Ectodermal cell (in vitro differentiated cells): Measurements from ENCODE around the gene MEF2A.
A peak's percentile ranks its signal among the peaks of the same experiment; 100 is the strongest.

ENCODE experiments used
- H3K27ac ChIP-seq: 2 replicates; pipeline ENCODE4 v1.7.0; 2013; ENCODE audit warnings: mild to moderate bottlenecking, low read depth, low read length; ENCODE audit not compliant: insufficient read depth, poor library complexity, severe bottlenecking
- H3K27me3 ChIP-seq: 2 replicates; pipeline ENCODE4 v1.7.0; 2013; ENCODE audit warnings: mild to moderate bottlenecking, low read length; ENCODE audit not compliant: insufficient read depth, control insufficient read depth, poor library complexity, severe bottlenecking
- H3K36me3 ChIP-seq: one replicate; pipeline ENCODE4 v1.7.0; 2013; ENCODE audit warnings: low read length; ENCODE audit not compliant: control insufficient read depth, insufficient read depth
- H3K4me1 ChIP-seq: one replicate; pipeline ENCODE4 v1.7.0; 2013; ENCODE audit warnings: low read length; ENCODE audit not compliant: control insufficient read depth, insufficient read depth
- H3K4me3 ChIP-seq: 2 replicates; pipeline ENCODE4 v1.7.0; 2013; ENCODE audit warnings: low read depth, low read length, control low read depth; ENCODE audit not compliant: insufficient read depth
- H3K9me3 ChIP-seq: 2 replicates; pipeline ENCODE4 v1.7.0; 2013; ENCODE audit warnings: mild to moderate bottlenecking, low read length, moderate library complexity; ENCODE audit not compliant: control insufficient read depth
- WGBS, 2 experiments: methylation state at CpG; one replicate each; pipeline ENCODE4 v1.1.7; 2013; ENCODE audit warnings: missing lambda C conversion rate in 2 of 2; 5-methylcytosine and 5-hydroxymethylcytosine counted together

MEF2A gene

DNA sequence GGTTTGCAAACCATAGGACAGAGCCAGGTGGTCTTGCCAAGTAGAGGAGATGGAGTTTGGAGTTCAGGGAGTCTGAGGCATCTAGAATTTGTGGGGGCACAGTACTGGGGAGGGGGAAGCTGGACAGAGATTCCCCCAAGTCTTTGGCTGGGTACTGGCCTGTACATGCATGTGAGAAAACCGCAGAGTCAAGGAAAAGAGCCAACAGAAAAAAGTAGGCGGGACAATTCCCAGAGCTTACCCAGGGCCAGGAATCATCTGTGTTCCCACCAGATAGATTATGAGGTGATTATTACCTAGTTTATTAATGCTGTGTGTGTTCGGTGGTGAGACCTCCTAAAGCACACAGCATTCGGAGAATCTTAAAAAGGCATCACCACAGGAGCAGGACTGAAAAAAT, 156.1 kb downstream of the MEF2A start:
- Histone ChIP-seq H3K27me3 (no peaks in the 10 kb centered on the region), H3K27ac (no peak overlapping the region), H3K9me3 (no peaks in the 10 kb centered on the region), H3K4me3 (no peak overlapping the region), H3K36me3 (no peaks in the 10 kb centered on the region), H3K4me1 (no peaks in the 10 kb centered on the region)
- WGBS, 2 experiments: 89 to 95% methylated on average over 4 of the region's 4 CpGs

DNA sequence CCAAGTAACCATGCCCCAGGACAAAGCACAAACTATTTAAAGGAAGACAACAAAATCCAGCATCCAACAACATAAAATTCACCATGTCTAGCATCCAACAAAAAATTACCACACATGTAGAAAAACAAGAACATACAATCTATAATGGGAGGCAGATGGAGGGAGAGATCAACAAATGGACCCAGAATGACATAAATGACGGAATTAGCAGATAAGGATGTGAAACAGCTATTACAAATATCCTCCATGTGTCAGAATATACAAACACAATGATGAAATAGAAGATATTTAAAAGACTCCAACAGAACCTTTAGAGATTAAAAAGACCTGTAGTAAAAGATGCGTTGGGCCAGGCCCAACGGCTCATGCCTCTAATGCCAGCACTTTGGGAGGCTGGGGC, 156.6 kb downstream of the MEF2A start:
- H3K27me3 ChIP-seq: no peaks in the 10 kb centered on the region
- H3K4me1 ChIP-seq: no peaks in the 10 kb centered on the region
- H3K9me3 ChIP-seq: no peaks in the 10 kb centered on the region
- H3K27ac ChIP-seq: no peak overlapping the region
- H3K36me3 ChIP-seq: no peaks in the 10 kb centered on the region
- no peak overlapping the region for H3K4me3 ChIP-seq
- WGBS, 2 experiments: 92% methylated on average over 2 to 3 of the region's 3 CpGs

- H3K36me3 ChIP-seq: peaks cover 12% of the 10 kb centered on the region
- 80 to 81% methylated on average over 7 of the region's 7 CpGs for WGBS, 2 experiments
- no peaks in the 10 kb centered on the region for H3K9me3 ChIP-seq
- H3K27ac ChIP-seq: no peak overlapping the region
- H3K27me3 ChIP-seq: peaks cover 4% of the 10 kb centered on the region
- H3K4me1 ChIP-seq: peaks cover 1% of the 10 kb centered on the region
- no peak overlapping the region for H3K4me3 ChIP-seq
Measured at GRCh38 chr15:99726333-99726732, 160.5 kb downstream of the MEF2A start.

- Histone ChIP-seq H3K27me3 (peaks cover 14% of the 10 kb centered on the region), H3K4me1 (peaks cover 8% of the 10 kb centered on the region), H3K4me3 (no peak overlapping the region), H3K36me3 (peaks cover 12% of the 10 kb centered on the region), H3K27ac (no peak overlapping the region), H3K9me3 (no peaks in the 10 kb centered on the region)
- WGBS, 2 experiments: 97 to 100% methylated on average over 1 of the region's 1 CpG
Measured at GRCh38 chr15:99727330-99727729, 161.5 kb downstream of the MEF2A start.

DNA sequence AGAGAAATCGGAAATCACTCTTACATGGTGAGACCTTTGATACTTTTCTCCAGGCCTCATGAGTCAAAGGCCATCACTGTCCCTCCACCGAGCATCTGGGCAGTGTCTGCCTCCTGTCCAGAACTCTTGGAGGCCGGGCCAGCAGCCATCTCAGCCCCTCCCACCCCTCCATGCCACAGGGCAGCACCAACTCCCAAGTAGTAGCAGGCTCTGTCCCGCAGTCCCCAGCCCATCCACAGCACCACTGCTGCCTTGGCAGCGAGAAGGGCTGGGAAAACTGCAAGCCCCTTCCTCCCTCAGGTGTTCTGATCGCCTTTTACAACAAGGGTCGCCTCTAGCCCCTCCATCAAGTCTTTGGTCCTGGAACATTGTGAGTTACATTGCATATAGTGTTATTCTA, 161.9 kb downstream of the MEF2A start:
- H3K36me3 ChIP-seq: peaks cover 12% of the 10 kb centered on the region
- H3K4me1 ChIP-seq: peaks cover 8% of the 10 kb centered on the region
- no peak overlapping the region for H3K4me3 ChIP-seq
- H3K9me3 ChIP-seq: no peaks in the 10 kb centered on the region
- H3K27ac ChIP-seq: no peak overlapping the region
- WGBS, 2 experiments: 78 to 82% methylated on average over 7 of the region's 7 CpGs
- H3K27me3 ChIP-seq: peaks cover 18% of the 10 kb centered on the region

- Histone ChIP-seq H3K27ac (no peak overlapping the region), H3K9me3 (no peaks in the 10 kb centered on the region), H3K4me3 (no peak overlapping the region), H3K36me3 (peaks cover 12% of the 10 kb centered on the region), H3K4me1 (peaks cover 8% of the 10 kb centered on the region), H3K27me3 (peaks cover 19% of the 10 kb centered on the region)
- WGBS, 2 experiments: 93 to 95% methylated on average over 6 of the region's 6 CpGs
Measured at GRCh38 chr15:99728916-99729315, 163.1 kb downstream of the MEF2A start.

GRCh38 chr15:99729327-99729726, 163.5 kb downstream of the MEF2A start:
- H3K4me3 ChIP-seq: no peak overlapping the region
- H3K27me3 ChIP-seq: peaks cover 19% of the 10 kb centered on the region
- no peaks in the 10 kb centered on the region for H3K9me3 ChIP-seq
- H3K27ac ChIP-seq: no peak overlapping the region
- WGBS, 2 experiments: 94 to 95% methylated on average over 11 of the region's 11 CpGs
- H3K4me1 ChIP-seq: peaks cover 8% of the 10 kb centered on the region
- peaks cover 12% of the 10 kb centered on the region for H3K36me3 ChIP-seq

DNA sequence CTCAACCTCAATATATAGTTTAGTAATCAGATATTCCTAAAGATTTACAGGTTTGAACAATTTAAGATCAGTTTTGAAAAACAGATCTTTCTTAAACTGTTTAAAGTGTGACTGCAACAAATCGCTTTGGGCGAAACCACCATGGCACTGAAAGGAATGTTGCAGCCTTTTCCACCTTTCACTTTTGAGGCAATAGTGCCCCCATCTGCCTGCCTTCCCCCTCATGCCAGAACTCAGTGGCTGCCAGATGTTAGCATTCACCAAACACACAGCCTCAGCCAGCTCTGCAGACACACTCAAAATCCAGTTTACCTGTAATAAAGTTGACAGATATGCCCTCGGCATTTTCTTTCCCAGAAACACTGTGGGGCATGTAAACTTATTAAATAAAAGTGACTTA, 164.1 kb downstream of the MEF2A start:
- WGBS, 2 experiments: 82% methylated on average over 2 to 3 of the region's 3 CpGs
- H3K9me3 ChIP-seq: no peaks in the 10 kb centered on the region
- H3K4me3 ChIP-seq: no peak overlapping the region
- peaks cover 8% of the 10 kb centered on the region for H3K4me1 ChIP-seq
- peaks cover 19% of the 10 kb centered on the region for H3K27me3 ChIP-seq
- H3K27ac ChIP-seq: no peak overlapping the region
- H3K36me3 ChIP-seq: peaks cover 12% of the 10 kb centered on the region

GRCh38 chr15:99731336-99732123, 165.7 kb downstream of the MEF2A start:
- H3K36me3 ChIP-seq: peaks cover 12% of the 10 kb centered on the region
- H3K9me3 ChIP-seq: no peaks in the 10 kb centered on the region
- peak overlapping the region; percentile 83 for H3K4me3 ChIP-seq
- H3K4me1 ChIP-seq: peaks cover 8% of the 10 kb centered on the region
- peaks cover 19% of the 10 kb centered on the region for H3K27me3 ChIP-seq
- H3K27ac ChIP-seq: no peak overlapping the region
- WGBS, 2 experiments: 31 to 36% methylated on average over 23 to 26 of the region's 26 CpGs

DNA sequence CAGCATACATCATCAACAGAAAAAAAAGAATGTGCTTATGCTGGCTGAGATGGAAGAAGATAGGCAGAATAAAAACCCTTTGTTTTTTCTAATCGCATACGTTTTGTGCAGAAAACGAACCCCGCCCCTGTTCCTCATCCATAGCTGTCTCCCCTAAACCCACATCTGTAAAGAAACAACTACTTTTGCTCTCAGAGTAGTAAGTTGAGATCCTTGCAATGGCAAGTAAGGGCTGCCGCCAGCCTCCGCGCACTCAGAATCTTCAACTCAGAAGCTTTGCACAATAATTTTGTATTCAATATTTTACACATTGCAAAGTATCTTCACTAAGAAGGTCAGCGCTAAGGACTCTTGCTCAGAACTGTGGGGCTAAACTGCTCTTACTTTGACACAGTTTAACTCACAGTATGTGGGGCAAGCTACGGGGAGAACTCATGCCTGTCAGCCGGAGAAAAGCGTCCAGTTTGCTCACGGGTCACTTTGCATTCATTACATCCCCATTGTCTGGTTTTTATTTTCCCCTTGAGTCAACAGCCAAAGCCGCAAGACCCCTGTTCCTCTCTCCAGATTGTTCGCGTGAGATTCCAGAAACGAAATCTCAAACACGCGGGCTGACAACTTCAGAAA, 166.5 kb downstream of the MEF2A start:
- Histone ChIP-seq H3K36me3 (peaks cover 12% of the 10 kb centered on the region), H3K27me3 (peaks cover 19% of the 10 kb centered on the region), H3K9me3 (no peaks in the 10 kb centered on the region), H3K27ac (no peak overlapping the region), H3K4me1 (peaks cover 8% of the 10 kb centered on the region), H3K4me3 (peak overlapping the region; percentile 83)
- 17 to 21% methylated on average over 18 of the region's 18 CpGs for WGBS, 2 experiments
